Cardiac ventricle fibroblast (primary cell): ENCODE measurements around the gene LEFTY2. TPM values are rescaled to one million over a fixed set of nuclear protein-coding genes. Genes with fewer than 3 reads are reported as not detected.

Source experiments
- total RNA-seq: library from RNA; depleted of rRNA; stranded (reverse); fragments of >200 nt; gene quantifications from 2 replicates; pipeline ENCODE4 v1.2.3, GENCODE V29; 2015

The LEFTY2 gene
- total RNA-seq = not detected in 2 replicates

DNA sequence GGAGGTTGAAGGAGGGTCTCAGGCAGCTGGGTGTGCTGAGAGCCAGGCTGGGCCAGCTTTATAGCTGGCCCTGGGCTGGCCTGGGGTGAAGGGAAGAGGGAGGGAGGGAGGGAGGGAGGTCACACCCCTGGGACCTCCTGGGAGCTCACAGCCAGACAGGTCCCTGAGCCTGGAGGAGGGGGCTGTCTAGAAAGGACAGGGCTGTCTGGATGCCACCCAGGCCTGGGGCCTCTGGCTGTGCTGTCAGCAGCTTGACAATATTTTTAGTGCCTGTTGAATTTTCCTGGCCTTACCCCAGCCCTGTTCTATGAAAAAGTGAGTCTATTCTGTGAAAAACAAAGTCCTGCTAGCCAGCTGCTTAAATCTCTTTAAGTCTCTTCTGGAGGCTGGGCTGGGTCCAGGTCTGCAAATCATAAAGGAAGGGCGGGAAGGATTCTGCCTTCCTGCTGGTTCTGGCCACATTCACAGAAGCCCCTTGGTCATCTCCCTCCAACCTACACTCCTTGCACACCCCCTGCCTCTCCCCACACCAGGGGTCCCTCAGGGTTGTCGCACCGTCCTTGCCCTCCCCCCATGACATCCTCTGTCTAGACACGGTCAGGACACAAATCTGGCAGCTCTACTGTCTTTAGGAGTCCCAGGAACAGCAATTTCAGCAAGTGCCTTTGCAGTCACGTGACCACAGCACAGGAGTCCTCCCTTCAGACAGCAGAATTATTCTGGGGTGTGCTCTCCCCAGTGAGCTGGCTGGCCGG lies at the start of gene LEFTY2:
TSS of gene LEFTY2 (minus strand) at position 34 of the 755 bp plus-strand sequence. CDS start 80 bp downstream, outside the sequence.

GRCh38 chr1:225923692-225924555 lies 17.1 kb downstream of the LEFTY2 start, which contains the start of gene PYCR2:
TSS of gene PYCR2 (minus strand) at chr1:225924250. CDS start at chr1:225924110, 140 bp downstream.

GRCh38 chr1:225888898-225889601 lies 52.0 kb downstream of the LEFTY2 start, which contains the start of gene LEFTY1:
TSS of gene LEFTY1 (minus strand) at chr1:225889146. CDS start at chr1:225889066, 80 bp downstream.

Other genes with a start within 250 kb of the LEFTY2 start
- gene SRP9, start 163.4 kb downstream of the LEFTY2 start, total RNA-seq = 140 and 152 TPM in 2 replicates
- 390 and 427 TPM in 2 replicates for gene EPHX1, start 131.1 kb downstream of the LEFTY2 start, total RNA-seq
- gene TMEM63A, start 58.8 kb downstream of the LEFTY2 start, total RNA-seq = 10.2 and 12.4 TPM in 2 replicates
- gene LEFTY1, start 52.1 kb downstream of the LEFTY2 start, total RNA-seq = not detected in 2 replicates
- 31.7 and 42.4 TPM in 2 replicates for gene PYCR2, start 17.0 kb downstream of the LEFTY2 start, total RNA-seq
- gene SDE2, start 58.1 kb upstream of the LEFTY2 start, total RNA-seq = 10.4 and 11.8 TPM in 2 replicates
- gene H3-3A, start 121.5 kb upstream of the LEFTY2 start, total RNA-seq = 231 and 252 TPM in 2 replicates
- gene ACBD3, start 245.5 kb upstream of the LEFTY2 start, total RNA-seq = 42.4 and 42.7 TPM in 2 replicates